HG02678 (cell line): Measurements from ENCODE around the gene UBE2L6.

ENCODE experiments used
- ATAC-seq: cut with Tn5 transposase; IDR thresholded peaks from one replicate; pipeline ENCODE4 v1.9.1; 2021; ENCODE audit warnings: mild to moderate bottlenecking, moderate library complexity; ENCODE audit not compliant: unreplicated experiment

UBE2L6 gene

GRCh38 chr11:57501953-57502352 lies 65.5 kb downstream of the UBE2L6 start:
- ATAC-seq, result no peak
